Esophagus mucosa (tissue), 1 donor: ENCODE measurements around the gene KAT6B. TPM values are rescaled to one million over a fixed set of nuclear protein-coding genes. Genes with fewer than 3 reads are reported as not detected.
"Not testable (repeated sequence)": the region's sequence is repeated elsewhere in the genome, so short reads cannot be mapped to it uniquely, and the experiment has no call there.

ENCODE experiments used
- ATAC-seq: fragments of 200-7000 bp; cut with Tn5 transposase; one replicate; pipeline ENCODE4 v1.9.1; 2020
- total RNA-seq: library from RNA; stranded (reverse); gene quantifications from one replicate; pipeline ENCODE4 v1.2.4, GENCODE V29; 2023
- donor health status: DM: yes; HTN: yes; CAD: no.

Gene KAT6B
- total RNA-seq, 1 donor from 2014 or later: 17.3 TPM

DNA sequence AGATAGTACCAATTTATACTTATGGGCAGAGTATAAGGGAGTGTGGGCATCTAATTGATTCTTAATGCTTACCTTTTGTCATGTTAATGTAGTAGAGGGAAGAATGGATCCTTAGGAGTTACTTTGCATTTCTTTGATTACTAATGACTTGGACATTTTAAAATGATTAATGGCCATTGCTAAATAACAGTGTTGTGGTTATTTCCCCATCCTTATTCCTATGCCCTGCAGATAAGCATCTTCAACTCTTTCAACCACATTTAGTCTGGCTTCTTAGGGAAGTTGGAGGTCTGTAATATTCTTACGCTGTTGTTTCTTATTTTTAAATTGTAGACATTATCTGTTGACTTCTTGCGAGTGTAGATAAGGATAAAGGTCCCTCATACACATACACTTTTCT, 37.2 kb downstream of the KAT6B start:
- ATAC-seq: no peak

DNA sequence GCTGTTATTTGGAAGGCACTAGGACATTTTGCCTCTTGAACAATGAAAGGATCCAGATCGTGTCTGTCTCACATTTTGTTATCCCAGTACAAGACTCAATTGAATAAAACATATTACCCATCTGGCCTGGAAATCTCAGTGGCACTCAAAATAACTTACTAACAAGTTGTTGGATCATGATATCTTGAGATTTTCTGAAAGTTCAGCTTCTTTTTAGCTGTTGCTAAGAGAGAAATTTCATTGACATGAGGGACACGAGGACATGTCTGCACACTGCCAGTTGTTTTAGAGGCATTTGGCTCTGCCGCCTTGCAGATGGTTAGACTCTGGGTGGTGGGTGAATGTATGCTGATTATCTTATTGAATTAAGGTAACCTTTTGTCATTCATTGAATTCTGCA, 41.0 kb downstream of the KAT6B start:
- no peak for ATAC-seq

GRCh38 chr10:74868392-74868977, 42.1 kb downstream of the KAT6B start:
- ATAC-seq: no peak

DNA sequence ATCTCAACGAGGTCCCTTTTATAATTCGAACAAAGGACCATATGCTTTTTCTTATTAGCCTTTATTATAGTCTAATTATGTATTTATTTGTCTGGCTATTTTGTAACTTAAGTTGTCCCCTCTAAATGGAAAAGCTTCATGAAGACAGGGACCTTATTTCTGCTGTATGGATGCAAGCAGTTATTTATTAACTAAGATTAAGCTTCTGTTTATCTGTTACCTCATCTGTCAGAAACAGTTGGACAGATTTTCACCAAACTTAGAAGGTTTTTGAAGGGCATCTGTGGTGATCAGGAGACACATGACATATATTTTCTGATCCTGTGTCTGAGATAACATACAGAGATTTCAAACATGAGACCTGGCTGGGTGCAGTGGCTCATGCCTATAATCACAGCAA, 43.2 kb downstream of the KAT6B start:
- ATAC-seq: no peak

DNA sequence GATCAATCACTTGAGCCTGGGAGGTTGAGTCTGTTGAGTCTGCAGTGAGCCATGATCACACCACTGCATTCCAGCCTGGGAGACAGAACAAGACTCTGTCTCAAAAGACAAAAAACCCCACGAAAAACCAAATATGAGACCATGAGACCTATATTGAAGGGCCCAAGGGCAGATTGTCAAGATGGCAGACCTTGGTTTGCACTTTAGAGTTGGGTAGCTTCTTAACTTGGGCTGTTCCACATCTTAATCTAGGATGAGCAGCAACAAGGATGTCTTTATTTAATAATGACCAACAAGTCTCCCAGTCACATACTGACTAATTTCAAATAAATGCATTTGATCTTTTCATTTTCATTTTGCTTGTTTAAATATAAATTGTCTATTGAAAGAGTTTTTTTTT, 43.8 kb downstream of the KAT6B start:
- ATAC-seq: no peak

DNA sequence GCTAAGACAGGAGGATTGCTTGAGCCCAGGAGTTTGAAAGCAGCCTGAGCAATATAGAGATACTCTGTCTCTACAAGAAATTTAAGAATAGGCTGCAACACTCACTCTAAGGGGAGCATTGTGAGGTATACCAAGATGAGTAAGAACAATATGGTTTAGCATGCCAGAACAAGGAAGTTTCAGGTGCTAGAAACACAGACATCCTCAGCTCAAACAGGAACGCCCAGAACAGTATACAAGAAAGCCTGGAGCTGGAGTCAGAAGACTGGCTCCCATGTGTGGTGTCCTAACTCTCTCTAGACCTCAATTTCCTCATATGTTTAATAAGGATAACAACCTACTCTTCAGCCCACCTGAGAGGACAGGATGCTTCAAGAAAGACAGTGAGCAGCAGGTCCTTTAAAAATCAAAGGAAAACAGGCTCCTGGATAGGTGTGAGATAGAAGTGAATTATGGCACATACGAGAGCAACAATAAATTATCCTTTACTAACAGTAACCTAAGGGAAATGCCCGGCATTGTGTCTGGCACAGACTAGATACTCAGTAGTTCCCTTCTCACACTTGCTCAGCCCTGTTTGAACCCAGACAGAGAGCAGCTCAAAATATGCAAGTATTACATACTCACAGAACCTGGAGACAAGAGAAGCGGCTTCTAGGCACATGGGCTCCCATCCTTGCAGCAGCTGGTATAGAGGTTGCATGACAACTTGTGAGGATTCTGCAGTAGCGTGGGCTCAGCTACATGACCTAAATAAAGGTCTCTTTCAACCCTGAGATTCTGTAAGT, 45.4 kb downstream of the KAT6B start:
- ATAC-seq: peak; percentile 97

DNA sequence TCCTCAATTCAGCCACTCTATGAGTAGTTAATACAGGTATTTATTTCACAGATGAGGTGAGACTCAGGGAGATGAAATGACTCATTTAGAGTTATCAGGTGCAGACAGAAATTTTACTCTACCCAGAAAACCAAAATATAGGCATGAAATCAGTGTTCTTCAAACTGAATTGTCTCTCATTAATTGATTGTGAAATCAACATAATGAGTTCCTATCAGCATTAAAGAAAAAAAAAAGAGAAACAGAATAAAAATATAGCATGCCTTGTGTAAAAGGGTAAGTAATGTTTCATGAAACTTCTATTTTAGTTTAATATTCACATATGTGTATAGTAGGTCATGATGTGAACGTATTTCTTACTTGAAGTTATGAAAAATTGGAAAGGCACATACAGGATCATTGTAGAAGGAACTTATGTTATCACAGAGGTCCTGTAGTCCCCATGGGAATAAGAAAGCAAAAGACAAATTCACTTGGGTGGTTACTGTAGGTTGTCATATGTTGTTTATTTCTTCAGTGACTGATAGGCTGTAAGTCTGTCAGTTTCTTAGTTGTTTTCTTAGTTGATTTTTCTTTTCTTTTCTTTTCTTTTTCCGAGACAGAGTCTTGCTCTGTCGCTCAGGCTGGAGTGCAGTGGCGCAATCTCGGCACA, 47.5 kb downstream of the KAT6B start:
- ATAC-seq: no peak

GRCh38 chr10:74874649-74875048, 48.2 kb downstream of the KAT6B start:
- no peak for ATAC-seq

- no peak for ATAC-seq
Observed at GRCh38 chr10:74875068-74875467, 48.7 kb downstream of the KAT6B start.

DNA sequence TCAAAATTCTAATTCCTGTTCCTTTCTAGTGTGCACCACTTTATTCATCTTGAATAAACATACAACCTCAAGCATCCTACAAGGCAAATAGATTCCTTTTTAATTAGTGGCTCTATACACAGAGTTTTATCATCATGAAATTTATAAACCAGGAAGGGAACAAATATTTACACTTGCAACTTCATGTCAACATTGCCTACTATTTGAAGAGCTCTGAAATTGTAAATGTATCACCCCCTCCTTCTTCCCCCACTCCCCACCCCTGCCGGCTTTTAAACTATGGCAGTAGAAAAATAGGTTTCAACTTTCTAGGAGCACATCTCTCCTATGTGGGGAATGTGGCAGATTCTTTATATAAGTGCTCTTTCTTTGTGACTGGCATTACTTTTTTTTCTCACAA, 49.6 kb downstream of the KAT6B start:
- no peak for ATAC-seq

- ATAC-seq: not testable (repeated sequence)
Observed at GRCh38 chr10:74877054-74877453, 50.7 kb downstream of the KAT6B start.

- ATAC-seq: no peak
Observed at GRCh38 chr10:74877898-74878297, 51.5 kb downstream of the KAT6B start.

DNA sequence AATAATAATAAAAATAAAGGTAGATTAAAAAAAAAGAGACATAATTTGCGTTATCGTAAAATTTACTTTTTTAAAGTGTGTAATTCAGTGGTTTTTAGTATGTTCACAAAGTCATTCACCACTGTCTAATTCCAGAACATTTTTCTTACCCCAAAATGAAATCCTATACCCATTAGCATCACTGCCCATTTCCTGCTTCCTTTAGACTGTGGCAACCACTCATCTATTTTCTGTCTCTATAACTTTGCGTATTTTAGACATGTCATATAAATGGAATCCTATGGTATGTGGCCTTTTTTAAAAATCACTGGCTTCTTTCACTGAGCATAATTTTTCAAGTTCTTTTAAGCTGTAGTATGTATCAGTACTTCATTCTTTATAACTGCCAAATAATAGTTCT, 53.6 kb downstream of the KAT6B start:
- ATAC-seq: no peak

GRCh38 chr10:74881253-74881884, 55.0 kb downstream of the KAT6B start:
- ATAC-seq: no peak

- ATAC-seq: no peak
Observed at GRCh38 chr10:74882427-74882826, 56.0 kb downstream of the KAT6B start.

DNA sequence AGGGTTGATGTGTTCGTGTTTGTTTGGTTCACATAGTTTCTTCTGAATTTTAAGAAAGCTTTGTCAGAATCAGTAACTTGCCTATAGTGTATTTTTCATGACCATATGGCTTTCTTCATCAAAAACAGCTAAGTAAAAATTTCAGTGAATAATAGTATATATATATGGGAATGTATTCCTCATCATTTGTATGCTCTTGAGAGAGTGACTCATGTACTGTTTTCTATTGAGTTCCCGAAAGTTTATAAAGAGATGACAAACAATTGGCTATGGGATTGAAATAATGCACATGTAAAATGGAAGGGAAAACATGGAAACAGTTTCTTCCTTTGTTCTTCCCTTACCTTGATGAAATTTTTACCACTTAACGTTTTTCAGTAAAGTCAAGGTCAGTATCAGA, 56.4 kb downstream of the KAT6B start:
- ATAC-seq: no peak

DNA sequence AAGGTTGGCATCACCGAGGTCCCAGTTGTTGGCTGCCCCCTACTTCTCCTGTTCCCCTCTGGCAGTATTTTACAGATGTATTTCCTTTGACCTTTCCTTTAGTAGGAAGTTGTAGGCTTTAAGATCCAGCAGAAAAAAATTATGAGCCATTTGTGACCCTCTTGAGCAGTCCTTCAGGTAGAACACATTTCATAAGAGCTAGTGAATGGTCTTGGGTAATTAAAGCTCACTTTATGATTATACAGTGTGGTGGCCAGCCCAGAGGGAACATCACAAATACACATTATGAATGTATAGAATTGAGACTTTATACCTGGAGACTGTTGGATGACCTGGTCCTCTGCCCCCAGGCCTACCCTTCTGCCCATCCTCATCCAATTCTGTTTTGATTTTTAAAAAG, 57.0 kb downstream of the KAT6B start:
- no peak for ATAC-seq

- no peak for ATAC-seq
Observed at GRCh38 chr10:74887614-74888284, 61.3 kb downstream of the KAT6B start.

GRCh38 chr10:74888962-74889661, 62.7 kb downstream of the KAT6B start:
- no peak for ATAC-seq

DNA sequence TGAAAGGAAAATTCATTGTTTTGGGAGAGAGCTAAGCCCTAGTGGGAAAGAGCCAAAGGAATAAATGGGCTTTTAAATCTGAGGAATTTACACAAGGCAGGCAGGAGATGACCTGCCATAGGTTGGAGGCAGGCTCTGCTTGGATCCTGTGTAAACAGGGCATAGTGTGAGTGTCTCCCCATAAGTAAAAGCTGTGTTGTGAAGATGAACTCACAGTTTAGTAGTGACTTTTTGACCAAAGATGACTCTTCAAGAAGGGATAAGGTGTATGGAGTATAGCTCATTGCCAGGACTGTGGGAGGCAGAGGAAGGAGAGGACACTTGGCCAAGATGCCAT, 63.2 kb downstream of the KAT6B start:
- ATAC-seq: no peak

GRCh38 chr10:74890460-74890859, 64.1 kb downstream of the KAT6B start:
- no peak for ATAC-seq

GRCh38 chr10:74891053-74891452, 64.7 kb downstream of the KAT6B start:
- ATAC-seq: no peak
